HCT116 (cell line): Measurements from ENCODE around the gene TP53TG3D. TPM values are rescaled to one million over a fixed set of nuclear protein-coding genes. Genes with fewer than 3 reads are reported as not detected.
"Not testable (repeated sequence)": the region's sequence is repeated elsewhere in the genome, so short reads cannot be mapped to it uniquely, and the experiment has no call there.

Source experiments
- ATAC-seq: fragments of 200-7000 bp; cut with Tn5 transposase; 2 replicates; pipeline ENCODE4 v1.9.1; 2020; ENCODE audit warnings: mild to moderate bottlenecking, moderate library complexity
- BruUV-seq: library from RNA; stranded (reverse); fragments of 400-500 nt; replicated peaks from 2 replicates; lab custom pipeline; 2021; lab: Mats Ljungman, UMichigan
- CTCF ChIA-PET: fragments of 300-600 bp; sonication (Branson Sonifier 250); formaldehyde crosslinking; loops from one replicate; lab custom pipeline; 2021; ENCODE audit warnings: antibody characterized with exemption; lab: Charles Lee
- POLR2A ChIA-PET: fragments of 300-600, 350-600 bp; sonication (Branson Sonifier 250); formaldehyde crosslinking; loops from one replicate; lab custom pipeline; 2021; ENCODE audit warnings: antibody characterized with exemption; lab: Charles Lee
- RAD21 ChIA-PET, 2 experiments: fragments of 300-600 bp; sonication (Branson Sonifier 250); formaldehyde crosslinking; loops; one replicate each; lab custom pipeline; 2023; ENCODE audit warnings: low total read pairs in 2 of 2; ENCODE audit not compliant: uncharacterized antibody in 2 of 2, unreplicated experiment in 2 of 2, low non-redundant PET in 1 of 2; lab: Charles Lee
- DNase-seq: peaks from one replicate; pipeline ENCODE4 v3.0.0-alpha.2; 2010; ENCODE audit warnings: low read depth, low spot score
- H2AFZ ChIP-seq: fragments of 200-600 bp; shearing (Covaris generic), sonication (generic); 2 replicates; pipeline ENCODE4 v1.6.1; 2017; ENCODE audit warnings: low read depth, mixed run types, mixed read lengths, antibody characterized with exemption, low read length; ENCODE audit not compliant: poor library complexity, severe bottlenecking
- H3K27ac ChIP-seq: 2 replicates; pipeline ENCODE4 v1.5.1; 2012; ENCODE audit warnings: low read depth, low read length
- H3K27me3 ChIP-seq: fragments of 200-600 bp; sonication (generic); 2 replicates; pipeline ENCODE4 v1.6.1; 2016; ENCODE audit warnings: mixed run types, low read length, mixed read lengths; ENCODE audit not compliant: insufficient read depth
- H3K36me3 ChIP-seq, 2 experiments: fragments of 200-500 bp in 1 of 2; fragments of 200-600 bp in 1 of 2; sonication (Bioruptor generic) in 1 of 2; sonication (generic) in 1 of 2; 2 replicates each; pipeline versions ENCODE4 v1.5.1 to v1.6.1; 2014 to 2016; ENCODE audit warnings: low read length in 2 of 2, inconsistent platforms in 1 of 2, mixed read lengths in 1 of 2, mixed run types in 1 of 2; ENCODE audit not compliant: insufficient read depth in 2 of 2, control insufficient read depth in 1 of 2
- H3K4me1 ChIP-seq, 2 experiments: fragments of 200-600 bp in 1 of 2; sonication (generic) in 1 of 2; 2 replicates each; pipeline versions ENCODE4 v1.5.1 to v1.6.1; 2012 to 2017; ENCODE audit warnings: low read length in 2 of 2, inconsistent platforms in 1 of 2, mild to moderate bottlenecking in 1 of 2, mixed read lengths in 1 of 2, mixed run types in 1 of 2, moderate library complexity in 1 of 2; ENCODE audit not compliant: insufficient read depth in 2 of 2, control insufficient read depth in 1 of 2
- H3K4me2 ChIP-seq: fragments of 200-600 bp; sonication (generic); 2 replicates; pipeline ENCODE4 v1.6.1; 2017; ENCODE audit warnings: mixed run types, low read length, mixed read lengths
- H3K4me3 ChIP-seq, 2 experiments: fragments of 200-600 bp in 1 of 2; sonication (generic) in 1 of 2; replicated peaks in 1 of 2; 2 replicates each; pipeline ENCODE4 v1.5.1; 2011 to 2016; ENCODE audit warnings: low read length in 2 of 2, control low read depth in 1 of 2, low read depth in 1 of 2, mild to moderate bottlenecking in 1 of 2, mixed read lengths in 1 of 2, mixed run types in 1 of 2
- H3K79me2 ChIP-seq: fragments of 200-600 bp; sonication (generic); 2 replicates; pipeline ENCODE4 v1.6.1; 2017; ENCODE audit warnings: mild to moderate bottlenecking, mixed run types, low read length, moderate library complexity, mixed read lengths; ENCODE audit not compliant: insufficient read depth
- H3K9ac ChIP-seq: fragments of 200-600 bp; sonication (generic); 2 replicates; pipeline ENCODE4 v1.6.1; 2016; ENCODE audit warnings: low read length, mixed read lengths
- H3K9me2 ChIP-seq: fragments of 200-600 bp; sonication (generic), shearing (Covaris generic); 2 replicates; pipeline ENCODE4 v1.6.1; 2017; ENCODE audit warnings: mixed run types, mild to moderate bottlenecking, moderate library complexity; ENCODE audit not compliant: insufficient read depth
- H3K9me3 ChIP-seq, 2 experiments: fragments of 200-500 bp in 1 of 2; fragments of 200-600 bp in 1 of 2; sonication (Bioruptor generic) in 1 of 2; sonication (generic) in 1 of 2; 2 replicates each; pipeline ENCODE4 v1.6.1; 2014 to 2017; ENCODE audit warnings: low read length in 2 of 2, mixed read lengths in 2 of 2, inconsistent platforms in 1 of 2, low read depth in 1 of 2, mild to moderate bottlenecking in 1 of 2, mixed run types in 1 of 2, moderate library complexity in 1 of 2; ENCODE audit not compliant: control insufficient read depth in 1 of 2, insufficient read depth in 1 of 2
- H4K20me1 ChIP-seq: fragments of 200-600 bp; sonication (generic), shearing (Covaris generic); 2 replicates; pipeline ENCODE4 v1.6.1; 2017; ENCODE audit warnings: mixed run types, mild to moderate bottlenecking, moderate library complexity; ENCODE audit not compliant: insufficient read depth
- intact Hi-C: fragments of 100-400 bp; cut with micrococcal nuclease; formaldehyde crosslinking; loops from 2 replicates; pipeline ENCODE4 v1.10.0; 2022
- total RNA-seq: library from RNA; stranded (reverse); gene quantifications from one replicate; pipeline ENCODE4 v1.2.1, GENCODE V29; 2021; ENCODE audit not compliant: unreplicated experiment

Gene TP53TG3D
- total RNA-seq, 1 experiment from 2014 or later: not detected

DNA sequence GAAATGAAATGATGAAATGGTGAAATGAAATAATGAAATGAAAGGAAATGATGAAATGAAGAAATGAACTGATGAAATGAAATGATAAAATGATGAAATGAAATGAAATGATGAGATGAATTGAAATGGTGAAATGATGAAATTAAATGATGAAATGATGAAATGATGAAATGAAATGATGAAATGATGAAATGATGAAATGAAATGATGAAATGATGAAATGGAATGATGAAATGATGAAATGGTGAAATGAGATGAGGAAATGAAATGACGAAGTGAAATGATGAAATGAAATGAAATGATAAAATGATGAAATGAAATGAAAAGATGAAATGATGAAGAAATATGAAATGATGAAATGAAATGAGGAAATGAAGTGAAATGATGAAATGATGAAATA, 28.8 kb downstream of the TP53TG3D start:
- H3K9me2 ChIP-seq, H3K27me3 ChIP-seq, H2AFZ ChIP-seq, H3K27ac ChIP-seq, H3K9me3 ChIP-seq, H3K36me3 ChIP-seq, H3K4me2 ChIP-seq, H3K9ac ChIP-seq, H3K4me3 ChIP-seq, RAD21 ChIA-PET, DNase-seq, H3K79me2 ChIP-seq, POLR2A ChIA-PET, H3K4me1 ChIP-seq, ATAC-seq, H4K20me1 ChIP-seq, BruUV-seq, CTCF ChIA-PET, intact Hi-C loops: not testable (repeated sequence)

DNA sequence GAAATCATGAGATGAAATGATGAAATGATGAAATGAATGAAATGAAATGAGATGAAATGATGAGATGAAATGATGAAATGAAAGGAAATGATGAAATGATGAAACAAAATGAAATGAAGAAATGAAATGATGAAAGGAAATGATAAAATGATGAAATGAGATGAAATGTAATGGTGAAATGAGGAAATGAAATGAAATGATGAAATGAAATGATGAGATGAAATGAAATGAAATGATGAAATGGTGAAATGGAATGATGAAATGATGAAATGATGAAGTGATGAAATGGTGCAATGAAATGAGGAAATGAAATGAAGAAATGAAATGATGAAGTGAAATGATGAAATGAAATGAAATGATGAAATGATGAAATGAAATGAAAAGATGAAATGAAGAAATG, 29.9 kb downstream of the TP53TG3D start:
- RAD21 ChIA-PET, CTCF ChIA-PET, H3K4me3 ChIP-seq, intact Hi-C loops, H3K4me2 ChIP-seq, H3K27me3 ChIP-seq, POLR2A ChIA-PET, DNase-seq, H3K36me3 ChIP-seq, H2AFZ ChIP-seq, H3K27ac ChIP-seq, H3K79me2 ChIP-seq, ATAC-seq, H3K9ac ChIP-seq, H3K4me1 ChIP-seq, H3K9me2 ChIP-seq, BruUV-seq, H3K9me3 ChIP-seq, H4K20me1 ChIP-seq: not testable (repeated sequence)

DNA sequence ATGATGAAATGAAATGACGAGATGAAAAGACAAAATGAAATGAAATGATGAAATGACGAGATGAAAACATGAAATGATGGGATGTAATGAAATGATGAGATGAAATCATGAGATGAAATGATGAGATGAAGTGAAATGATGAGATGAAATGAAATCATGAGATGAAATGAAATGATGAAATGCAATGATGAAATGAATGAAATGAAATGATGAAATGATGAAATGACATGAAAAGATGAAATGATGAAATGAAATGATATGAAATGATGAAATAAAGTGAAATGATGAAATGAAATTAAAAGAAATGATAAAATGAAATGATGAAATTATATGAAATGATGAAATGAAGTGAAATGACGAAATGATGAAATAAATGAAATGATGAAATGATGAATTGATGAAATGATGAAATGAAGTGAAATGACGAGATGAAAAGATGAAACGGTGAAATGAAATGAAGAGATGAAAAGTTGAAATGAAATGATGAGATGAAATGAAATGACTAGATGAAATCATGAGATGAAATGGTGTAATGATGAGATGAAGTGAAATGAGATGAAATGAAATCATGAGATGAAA, 30.9 kb downstream of the TP53TG3D start:
- intact Hi-C loops: not testable (repeated sequence)

GRCh38 chr16:32284800-32285796, 32.0 kb downstream of the TP53TG3D start:
- DNase-seq, H3K9me3 ChIP-seq, H3K4me3 ChIP-seq, H3K4me1 ChIP-seq, BruUV-seq, CTCF ChIA-PET, H4K20me1 ChIP-seq, intact Hi-C loops, H3K27me3 ChIP-seq, H3K79me2 ChIP-seq, POLR2A ChIA-PET, H3K36me3 ChIP-seq, RAD21 ChIA-PET, H3K9ac ChIP-seq, H3K4me2 ChIP-seq, ATAC-seq, H3K27ac ChIP-seq, H3K9me2 ChIP-seq, H2AFZ ChIP-seq: not testable (repeated sequence)

More for the DNA sequence above, 30.9 kb downstream of the TP53TG3D start:
- H3K27ac ChIP-seq, H3K27me3 ChIP-seq, H3K4me1 ChIP-seq, RAD21 ChIA-PET, BruUV-seq, H3K36me3 ChIP-seq, H3K9me2 ChIP-seq, H4K20me1 ChIP-seq, ATAC-seq, H3K4me3 ChIP-seq, DNase-seq, CTCF ChIA-PET, H2AFZ ChIP-seq, H3K9me3 ChIP-seq, H3K79me2 ChIP-seq, POLR2A ChIA-PET, H3K4me2 ChIP-seq, H3K9ac ChIP-seq: not testable (repeated sequence)
